HEK293 (cell line): ENCODE data around the gene ZFAND2B.

Source experiments
- PBX3 ChIP-seq: sonication (generic); formaldehyde crosslinking; IDR thresholded peaks from 2 replicates; pipeline ENCODE4 v1.8.1; 2022; ENCODE audit warnings: mild to moderate bottlenecking, moderate library complexity, missing genetic modification reagents
- ZNF404 ChIP-seq: fragments of 450-650 bp; formaldehyde crosslinking; IDR thresholded peaks from 2 replicates; pipeline ENCODE4 v1.5.1; 2017; ENCODE audit warnings: missing biosample characterization, missing genetic modification characterization
- TF ChIP-seq, protein P1 (sequence below): fragments of 450-650 bp; formaldehyde crosslinking; IDR thresholded peaks from 2 replicates; pipeline ENCODE4 v1.5.1; 2016; ENCODE audit warnings: missing biosample characterization, missing genetic modification characterization
- TF ChIP-seq, protein P2 (sequence below): fragments of 450-650 bp; formaldehyde crosslinking; IDR thresholded peaks from 2 replicates; pipeline ENCODE4 v1.5.1; 2016; ENCODE audit warnings: missing biosample characterization, missing genetic modification characterization

GRCh38 chr2:219173176-219173575 is 33.4 kb upstream of the ZFAND2B start:
- TF ChIP-seq, protein P1, sequence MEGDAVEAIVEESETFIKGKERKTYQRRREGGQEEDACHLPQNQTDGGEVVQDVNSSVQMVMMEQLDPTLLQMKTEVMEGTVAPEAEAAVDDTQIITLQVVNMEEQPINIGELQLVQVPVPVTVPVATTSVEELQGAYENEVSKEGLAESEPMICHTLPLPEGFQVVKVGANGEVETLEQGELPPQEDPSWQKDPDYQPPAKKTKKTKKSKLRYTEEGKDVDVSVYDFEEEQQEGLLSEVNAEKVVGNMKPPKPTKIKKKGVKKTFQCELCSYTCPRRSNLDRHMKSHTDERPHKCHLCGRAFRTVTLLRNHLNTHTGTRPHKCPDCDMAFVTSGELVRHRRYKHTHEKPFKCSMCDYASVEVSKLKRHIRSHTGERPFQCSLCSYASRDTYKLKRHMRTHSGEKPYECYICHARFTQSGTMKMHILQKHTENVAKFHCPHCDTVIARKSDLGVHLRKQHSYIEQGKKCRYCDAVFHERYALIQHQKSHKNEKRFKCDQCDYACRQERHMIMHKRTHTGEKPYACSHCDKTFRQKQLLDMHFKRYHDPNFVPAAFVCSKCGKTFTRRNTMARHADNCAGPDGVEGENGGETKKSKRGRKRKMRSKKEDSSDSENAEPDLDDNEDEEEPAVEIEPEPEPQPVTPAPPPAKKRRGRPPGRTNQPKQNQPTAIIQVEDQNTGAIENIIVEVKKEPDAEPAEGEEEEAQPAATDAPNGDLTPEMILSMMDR: no peak
- no peak for TF ChIP-seq PBX3 (CRISPR knock-in tag)
- TF ChIP-seq, protein P2, sequence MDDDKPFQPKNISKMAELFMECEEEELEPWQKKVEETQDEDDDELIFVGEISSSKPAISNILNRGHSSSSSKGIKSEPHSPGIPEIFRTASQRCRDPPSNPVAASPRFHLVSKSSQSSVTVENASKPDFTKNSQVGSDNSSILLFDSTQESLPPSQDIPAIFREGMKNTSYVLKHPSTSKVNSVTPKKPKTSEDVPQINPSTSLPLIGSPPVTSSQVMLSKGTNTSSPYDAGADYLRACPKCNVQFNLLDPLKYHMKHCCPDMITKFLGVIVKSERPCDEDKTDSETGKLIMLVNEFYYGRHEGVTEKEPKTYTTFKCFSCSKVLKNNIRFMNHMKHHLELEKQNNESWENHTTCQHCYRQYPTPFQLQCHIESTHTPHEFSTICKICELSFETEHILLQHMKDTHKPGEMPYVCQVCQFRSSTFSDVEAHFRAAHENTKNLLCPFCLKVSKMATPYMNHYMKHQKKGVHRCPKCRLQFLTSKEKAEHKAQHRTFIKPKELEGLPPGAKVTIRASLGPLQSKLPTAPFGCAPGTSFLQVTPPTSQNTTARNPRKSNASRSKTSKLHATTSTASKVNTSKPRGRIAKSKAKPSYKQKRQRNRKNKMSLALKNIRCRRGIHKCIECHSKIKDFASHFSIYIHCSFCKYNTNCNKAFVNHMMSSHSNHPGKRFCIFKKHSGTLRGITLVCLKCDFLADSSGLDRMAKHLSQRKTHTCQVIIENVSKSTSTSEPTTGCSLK (tag by site-specific recombination): no peak
- TF ChIP-seq ZNF404: no peak
